ENCODE measurements around the gene ATAD3B.

DNA sequence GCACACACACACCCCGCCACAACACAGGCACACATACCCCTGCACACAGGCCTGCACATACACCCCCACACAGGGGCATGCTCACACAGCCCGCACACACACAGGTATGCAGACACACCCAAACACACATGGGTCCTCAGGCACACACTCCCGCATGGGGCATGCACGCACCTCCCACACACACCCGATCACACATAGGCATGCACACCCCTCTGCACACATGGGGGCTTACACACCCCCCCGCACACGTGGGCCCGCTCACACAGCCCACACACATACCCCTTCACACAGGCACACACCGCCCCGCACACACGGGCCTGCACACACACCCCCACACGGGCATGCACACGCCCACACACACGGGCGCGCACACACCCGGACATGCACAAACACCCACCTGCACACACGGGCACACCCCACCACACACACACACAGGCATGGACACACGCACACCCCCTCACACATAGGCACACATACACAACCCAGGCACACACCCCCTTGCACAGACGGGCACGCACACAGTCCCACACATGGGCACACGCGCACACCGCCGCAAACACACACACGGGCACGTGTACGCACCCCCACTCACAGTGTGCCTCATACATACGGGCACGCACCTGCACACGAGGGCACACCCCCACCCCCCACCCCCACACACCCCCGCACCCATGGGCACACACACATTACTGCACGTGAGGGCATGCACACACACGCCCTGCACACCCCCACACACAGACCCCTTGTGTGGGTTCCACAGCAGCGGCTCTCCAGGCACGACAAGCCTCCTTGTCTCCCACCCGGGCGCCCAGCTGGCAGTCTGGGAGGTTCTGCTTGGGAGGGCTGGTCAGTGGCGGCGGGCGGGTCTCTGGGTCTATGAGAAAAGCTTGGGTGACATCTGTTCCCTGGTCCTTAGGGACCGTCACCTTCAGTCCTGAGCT is 8.3 kb downstream of the ATAD3B start:
- TF ChIP-seq, protein P1, sequence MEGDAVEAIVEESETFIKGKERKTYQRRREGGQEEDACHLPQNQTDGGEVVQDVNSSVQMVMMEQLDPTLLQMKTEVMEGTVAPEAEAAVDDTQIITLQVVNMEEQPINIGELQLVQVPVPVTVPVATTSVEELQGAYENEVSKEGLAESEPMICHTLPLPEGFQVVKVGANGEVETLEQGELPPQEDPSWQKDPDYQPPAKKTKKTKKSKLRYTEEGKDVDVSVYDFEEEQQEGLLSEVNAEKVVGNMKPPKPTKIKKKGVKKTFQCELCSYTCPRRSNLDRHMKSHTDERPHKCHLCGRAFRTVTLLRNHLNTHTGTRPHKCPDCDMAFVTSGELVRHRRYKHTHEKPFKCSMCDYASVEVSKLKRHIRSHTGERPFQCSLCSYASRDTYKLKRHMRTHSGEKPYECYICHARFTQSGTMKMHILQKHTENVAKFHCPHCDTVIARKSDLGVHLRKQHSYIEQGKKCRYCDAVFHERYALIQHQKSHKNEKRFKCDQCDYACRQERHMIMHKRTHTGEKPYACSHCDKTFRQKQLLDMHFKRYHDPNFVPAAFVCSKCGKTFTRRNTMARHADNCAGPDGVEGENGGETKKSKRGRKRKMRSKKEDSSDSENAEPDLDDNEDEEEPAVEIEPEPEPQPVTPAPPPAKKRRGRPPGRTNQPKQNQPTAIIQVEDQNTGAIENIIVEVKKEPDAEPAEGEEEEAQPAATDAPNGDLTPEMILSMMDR (IDR thresholded peaks at IDR 0.05; ENCODE audit: low read depth, low read length), result no peak
- no peak for TF ChIP-seq POLR2A (IDR thresholded peaks at IDR 0.05; ENCODE audit: extremely low read depth, insufficient read length)
- TF ChIP-seq, protein P2, sequence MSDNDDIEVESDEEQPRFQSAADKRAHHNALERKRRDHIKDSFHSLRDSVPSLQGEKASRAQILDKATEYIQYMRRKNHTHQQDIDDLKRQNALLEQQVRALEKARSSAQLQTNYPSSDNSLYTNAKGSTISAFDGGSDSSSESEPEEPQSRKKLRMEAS (IDR thresholded peaks at IDR 0.05; ENCODE audit: low read depth, low read length), result no peak
- TF ChIP-seq MYC (IDR thresholded peaks at IDR 0.05; ENCODE audit: low read depth, low read length), result no peak

All from NB4 (cell line).